Activated CD4-positive, alpha-beta T cell treated with anti-CD3 and anti-CD28 coated beads for 24 hours (primary cell): ENCODE data around the gene ARPC5L.
"Not testable (repeated sequence)": the region's sequence is repeated elsewhere in the genome, so short reads cannot be mapped to it uniquely, and the experiment has no call there.

Experiments used
- DNase-seq, 2 donors: peaks; one replicate each; pipeline ENCODE4 v3.0.0-alpha.2; 2020; ENCODE audit warnings: low read depth in 2 of 2

Gene ARPC5L

DNA sequence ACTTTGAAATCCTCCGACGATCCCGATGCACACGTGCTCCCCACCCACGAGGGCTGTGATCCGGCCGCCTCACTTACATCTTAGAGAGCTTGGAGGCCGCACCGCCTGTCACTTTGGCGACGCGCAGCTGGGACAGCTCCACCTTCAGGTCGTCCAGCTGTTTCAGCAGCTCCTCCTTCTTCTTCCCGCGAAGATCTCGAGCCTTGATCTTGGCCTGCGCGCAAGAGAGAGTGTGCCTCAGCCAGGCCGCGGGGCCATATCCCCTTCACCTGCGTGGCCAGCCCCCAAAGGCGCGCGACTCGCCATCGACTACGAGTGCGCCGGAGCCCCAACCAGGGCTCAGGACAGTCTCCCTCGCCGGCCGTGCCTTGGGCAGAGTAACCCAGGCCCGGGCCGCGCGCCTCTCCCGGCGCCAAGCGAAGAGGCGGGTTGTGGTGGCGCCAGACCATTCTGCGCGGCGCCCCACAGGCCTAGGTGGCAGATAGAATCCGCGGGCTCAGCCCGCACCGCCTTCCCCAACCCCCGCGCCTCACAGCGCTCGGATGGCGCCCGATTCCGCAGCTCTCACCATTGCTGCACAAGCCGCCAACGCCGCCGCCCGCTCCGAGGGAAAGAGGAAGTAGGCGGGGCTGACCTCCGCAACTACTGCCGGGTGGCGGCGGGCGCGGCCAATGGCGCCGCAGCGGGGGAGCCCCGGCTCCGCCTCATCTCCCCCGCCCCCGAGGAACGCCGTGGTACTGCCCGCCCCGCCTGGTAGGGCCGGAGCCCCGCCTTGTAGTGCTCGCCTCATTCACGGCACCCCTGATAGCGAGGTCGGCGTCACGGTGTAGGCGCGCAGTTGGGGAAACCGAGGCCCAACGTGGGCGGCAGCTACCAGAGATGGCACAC is at the start of gene ARPC5L, which contains the start of gene RPL35:
Gene ARPC5L (plus strand): TSS at position 789 of the 888 bp plus-strand sequence. CDS start 7,161 bp downstream, outside the sequence.
Gene RPL35 (minus strand): TSS at position 616 of the 888 bp plus-strand sequence. CDS start 45 bp downstream, at position 571.
- peak; percentile 92 for DNase-seq

DNA sequence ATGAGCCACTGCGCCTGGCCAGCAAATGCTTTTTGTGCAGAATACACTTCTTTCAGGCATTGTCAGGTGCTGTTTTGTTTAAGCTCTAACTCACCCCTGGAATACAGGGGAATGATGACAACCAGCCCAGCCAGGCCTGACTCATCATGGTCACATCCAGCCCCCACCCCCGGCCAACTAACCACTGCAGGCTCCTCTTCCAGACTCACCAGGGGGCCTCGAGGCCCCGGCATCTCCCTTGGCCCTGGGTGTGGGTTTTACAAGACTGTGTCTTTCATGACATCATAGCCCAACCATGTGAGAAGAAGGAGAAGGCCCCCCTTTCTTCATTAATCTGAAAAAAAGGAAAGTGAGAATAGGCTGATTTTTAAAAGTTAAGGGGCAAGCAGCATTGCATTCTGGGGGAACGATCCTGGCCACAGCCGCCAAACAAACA is 49.5 kb upstream of the ARPC5L start:
- no peak for DNase-seq

DNA sequence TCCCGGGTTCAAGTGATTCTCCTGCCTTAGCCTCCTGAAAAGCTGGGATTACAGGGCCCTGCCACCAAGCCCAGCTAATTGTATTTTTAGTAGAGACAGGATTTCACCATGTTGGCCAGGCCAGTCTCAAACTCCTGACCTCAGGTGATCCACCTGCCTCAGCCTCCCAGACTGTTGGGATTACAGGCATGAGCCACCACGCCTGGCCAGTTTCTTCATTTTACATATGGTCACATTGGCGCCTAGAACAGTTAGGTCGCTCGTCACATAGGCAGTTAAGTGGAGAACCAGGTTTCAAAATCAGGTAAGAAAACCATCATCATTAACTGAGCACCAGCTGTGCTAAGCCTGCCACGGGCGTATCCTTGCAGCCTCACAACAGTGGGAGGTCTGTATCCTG is 48.9 kb upstream of the ARPC5L start:
- DNase-seq = no peak

DNA sequence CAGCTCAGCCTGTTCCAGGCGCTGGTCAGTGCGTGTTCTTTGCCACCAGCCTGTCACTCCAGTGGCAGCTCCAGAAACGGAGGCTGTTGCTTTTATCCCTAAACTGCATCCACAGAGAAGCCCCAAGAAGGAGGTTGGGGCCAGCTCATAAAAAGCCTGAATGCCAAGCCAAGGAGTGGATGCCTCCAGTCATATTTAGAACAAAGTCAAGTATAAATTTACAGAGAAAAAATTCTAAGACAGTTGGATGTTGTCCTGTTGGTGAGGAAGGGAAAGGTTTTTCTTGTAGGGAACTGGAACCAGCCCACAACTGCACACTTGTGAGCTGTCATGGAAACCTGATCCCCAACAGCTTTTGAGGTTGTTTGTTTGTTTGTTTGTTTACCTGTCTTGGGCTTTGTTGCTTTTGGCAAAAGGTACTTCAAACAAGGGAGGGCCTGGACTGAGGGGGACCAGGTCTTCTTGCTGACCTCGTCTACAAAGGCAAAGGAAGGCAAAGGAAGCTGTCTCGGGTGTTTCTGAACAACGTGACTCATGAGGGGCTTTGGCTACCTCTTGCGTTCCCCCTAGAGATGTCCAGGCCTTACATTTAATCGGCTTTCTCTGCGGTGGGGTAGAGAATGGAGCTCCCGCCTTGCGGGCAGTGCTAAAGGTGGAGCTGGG is 48.3 kb upstream of the ARPC5L start:
- DNase-seq = no peak

DNA sequence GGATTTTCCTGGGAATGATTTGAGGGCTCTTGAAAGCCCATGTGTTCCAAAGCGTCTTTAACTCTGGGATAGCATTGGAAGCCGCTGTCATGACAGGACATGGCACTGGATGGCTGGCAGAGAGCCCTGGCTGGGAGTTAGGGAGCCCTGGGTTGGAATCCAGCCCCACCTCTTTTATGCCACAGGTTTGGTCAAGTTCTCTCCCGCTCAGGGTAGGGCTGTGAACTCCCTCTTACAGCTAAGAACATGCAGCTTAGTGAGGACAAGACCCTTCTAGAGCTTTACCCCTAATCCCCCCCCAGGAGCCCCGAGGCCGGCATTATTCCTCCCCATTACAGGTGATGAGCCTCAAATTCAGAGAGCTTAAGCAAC is 47.8 kb upstream of the ARPC5L start:
- DNase-seq = no peak

DNA sequence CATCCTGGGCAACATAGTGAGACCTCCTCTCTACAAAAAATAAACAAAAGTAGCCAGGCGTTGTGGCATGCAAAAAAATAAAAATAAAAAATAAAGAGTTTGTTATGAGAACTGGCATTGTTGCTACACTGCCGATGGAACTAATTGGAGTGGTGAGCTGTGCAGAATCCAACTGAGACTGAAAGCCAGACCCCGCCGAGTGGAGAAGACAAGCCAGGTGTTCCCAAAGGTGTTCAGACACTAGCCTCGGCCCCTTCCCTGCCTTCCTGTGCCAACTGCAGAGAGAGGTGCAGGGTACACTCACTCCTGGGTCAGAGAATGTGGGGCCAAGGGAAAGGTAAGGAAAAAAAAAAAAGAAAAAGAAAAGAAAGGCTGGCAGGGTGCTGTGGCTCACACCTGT is 46.3 kb upstream of the ARPC5L start:
- no peak for DNase-seq

DNA sequence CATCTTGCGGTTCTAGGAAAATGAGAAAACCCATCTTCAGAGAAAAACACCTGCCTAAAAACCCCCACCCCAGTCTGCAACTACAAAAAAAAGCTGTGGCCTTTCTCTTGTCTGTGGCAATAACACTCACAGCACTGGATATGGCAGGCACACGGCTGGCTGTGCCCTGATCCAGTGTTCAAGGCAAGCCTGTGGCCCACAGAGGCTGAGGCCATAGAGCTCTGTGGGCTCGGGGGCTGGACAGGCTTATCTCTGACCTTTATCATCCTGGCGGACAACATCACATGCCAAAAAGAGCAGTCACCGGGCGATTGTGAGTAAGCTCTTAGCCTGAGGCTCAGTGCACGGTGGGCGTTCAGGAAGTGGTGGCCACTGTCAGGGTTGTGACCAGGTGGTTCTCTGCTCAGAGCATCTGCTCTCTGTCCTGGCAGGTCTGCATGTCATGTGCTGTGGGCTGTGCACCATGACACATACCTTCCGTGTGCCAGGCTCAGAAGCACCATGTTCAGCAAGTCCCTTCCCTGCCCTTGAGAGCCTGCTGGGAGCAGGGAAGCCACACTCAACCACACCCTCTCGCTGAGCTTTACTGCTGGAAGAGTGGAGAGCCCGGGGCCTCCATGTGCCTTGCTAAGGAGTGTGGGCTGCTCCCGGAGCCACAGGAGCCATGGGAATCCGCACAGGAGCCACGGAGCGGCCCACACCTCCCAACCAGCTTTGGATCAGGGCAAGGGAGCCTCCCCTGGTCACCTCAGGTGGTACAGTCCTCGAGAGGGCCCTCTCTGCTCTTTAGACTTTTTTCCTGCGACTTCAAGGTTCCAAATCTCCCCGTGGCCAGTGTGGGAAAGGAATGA is 43.3 kb upstream of the ARPC5L start:
- DNase-seq = no peak

DNA sequence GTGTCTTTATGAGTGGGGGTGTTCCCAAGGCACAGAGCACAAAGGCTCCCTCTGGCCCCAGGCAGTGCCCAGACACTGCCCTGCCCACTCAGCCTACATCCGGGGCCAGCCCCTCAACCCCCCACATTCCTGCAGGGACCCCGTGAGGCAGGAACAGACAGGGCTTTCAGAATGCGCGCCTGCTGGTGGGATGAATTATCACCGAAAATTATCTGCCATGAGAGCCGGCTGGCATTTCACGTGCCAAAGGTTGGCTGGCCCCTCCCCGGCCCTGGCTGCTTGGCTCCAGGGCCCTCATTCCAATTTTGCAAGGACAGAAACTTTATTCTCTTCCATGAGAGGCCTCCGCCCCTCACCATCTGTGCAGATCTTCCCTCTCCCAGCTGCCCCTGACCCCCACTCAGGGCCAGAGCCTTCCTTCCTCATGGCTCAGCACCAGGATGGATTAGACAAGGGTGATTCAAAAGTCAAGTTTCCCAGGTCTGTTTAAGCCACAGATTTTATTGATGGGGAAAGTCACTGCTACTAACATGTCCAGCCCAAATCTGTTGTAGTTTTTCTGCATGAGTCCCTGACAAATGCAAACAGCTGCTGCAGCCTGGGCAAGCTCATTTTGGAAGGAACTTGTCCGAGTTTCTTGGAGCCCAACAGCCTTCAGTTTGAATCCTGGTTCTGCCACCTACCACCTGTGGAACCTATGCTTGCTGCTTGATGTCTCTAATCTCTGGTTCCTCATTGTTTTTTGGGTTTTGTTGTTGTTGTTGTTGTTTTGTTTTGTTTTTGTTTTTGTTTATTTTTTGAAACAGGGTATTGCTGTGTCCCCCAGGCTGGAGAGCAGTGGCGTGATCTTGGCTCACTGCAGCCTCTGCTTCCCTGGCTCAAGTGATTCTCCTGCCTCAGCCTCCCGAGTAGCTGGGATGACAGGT is 41.0 kb upstream of the ARPC5L start:
- no peak for DNase-seq

DNA sequence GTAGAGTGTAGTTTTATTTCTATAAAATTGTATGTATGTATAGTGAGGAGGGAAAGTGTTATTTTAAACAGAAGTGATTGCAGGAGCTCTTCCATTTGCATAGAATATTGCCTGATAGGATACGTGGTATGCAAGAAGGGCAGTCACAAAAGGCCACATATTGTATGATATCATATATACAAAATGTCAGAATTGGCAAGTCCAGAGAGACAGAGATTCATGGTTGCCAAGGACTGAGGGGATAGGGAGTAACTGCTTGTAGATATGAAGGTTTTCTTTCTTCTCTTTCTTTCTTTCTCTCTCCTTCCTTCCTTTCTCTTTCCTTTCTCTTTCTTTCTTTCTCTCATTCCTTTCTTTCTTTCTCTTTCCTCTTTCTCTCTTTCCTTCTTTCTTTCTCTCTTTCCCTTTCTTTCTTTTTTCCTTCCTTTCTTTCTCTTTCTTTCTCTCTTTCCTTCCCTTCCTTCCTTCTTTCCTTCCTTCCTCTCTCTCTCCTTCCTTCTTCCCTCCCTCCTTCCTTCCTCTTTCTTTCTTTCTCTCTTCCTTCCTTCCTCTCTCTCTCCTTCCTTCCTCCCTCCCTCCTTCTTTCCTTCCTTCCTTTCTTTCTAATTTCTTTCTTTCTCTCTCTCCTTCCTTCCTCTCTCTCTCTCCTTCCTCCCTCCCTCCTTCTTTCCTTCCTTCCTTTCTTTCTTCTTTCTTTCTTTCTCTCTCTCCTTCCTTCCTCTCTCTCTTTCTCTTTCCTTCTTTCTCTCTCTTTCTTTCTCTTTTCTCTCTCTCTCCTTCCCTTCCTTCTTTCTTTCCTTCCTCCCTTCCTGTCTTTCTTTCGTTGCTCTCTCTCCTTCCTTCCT is 33.2 kb upstream of the ARPC5L start:
- no peak for DNase-seq

DNA sequence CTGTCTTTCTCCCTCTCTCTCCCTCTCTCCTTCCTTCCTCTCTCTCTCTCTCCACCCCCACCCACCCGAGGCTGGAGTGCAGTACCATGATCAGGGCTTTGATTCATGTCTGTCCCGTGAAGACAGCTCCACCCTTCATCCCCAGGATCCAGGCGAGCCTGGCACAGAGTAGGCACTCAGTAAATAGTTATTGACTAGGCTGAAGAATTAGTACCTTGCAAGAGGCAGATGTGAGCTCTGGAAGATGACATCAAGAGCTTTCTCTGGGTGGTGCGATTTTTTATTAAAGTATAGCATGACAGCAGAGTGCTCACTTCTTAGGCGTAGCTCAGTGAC is 32.6 kb upstream of the ARPC5L start:
- DNase-seq = no peak

DNA sequence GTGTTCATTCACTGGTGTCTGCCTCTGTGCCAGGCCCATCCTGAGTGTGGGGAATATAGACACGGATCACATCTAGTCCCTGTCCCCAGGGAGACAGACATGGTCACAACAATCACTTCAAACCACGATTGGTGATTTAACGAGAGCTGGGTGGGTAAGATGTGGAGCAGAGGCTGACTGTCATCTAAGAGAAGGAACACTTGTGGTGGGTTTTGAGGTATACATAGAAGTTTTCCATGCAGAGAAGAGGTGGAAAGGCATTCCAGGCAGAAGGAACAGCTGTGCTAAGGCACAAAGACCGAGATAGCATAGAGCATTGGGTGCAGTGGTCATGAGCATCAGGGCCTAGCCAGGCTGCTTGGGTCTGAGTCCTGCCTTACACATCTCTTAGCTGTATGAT is 31.3 kb upstream of the ARPC5L start:
- no peak for DNase-seq

DNA sequence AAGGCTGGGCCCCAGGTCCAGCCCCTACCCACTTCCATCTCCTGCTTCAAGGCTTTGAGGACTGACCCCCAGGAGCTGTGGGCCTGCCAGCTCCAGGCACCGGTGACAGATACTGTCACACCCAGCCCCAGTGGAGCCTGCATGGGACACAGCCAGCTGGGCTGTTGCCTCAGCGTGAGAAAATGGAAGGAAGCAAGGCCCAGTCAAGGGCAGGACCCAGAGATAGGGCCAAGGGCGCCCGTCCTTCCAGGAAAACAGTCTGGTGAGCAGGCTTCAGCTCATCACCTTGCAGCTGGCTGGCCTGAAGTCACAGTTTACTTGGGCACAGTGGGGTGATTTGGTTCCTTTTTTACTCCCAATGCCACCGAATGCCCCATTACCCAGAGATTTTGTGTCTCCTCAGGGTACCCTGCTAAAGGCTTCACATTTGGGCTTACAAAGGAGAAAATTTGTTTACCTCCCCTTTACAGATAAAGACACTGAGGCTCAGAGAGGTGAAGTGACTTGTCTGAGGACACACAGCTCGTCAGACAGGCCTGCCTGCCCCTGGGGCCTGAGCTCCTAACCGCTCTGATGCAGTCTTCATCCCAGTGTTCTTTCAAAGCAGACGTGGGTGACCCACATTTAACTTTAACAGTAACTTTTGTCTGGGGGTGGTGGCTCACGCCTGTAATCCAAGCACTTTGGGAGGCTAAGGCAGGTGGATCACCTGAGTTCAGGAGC is 30.1 kb upstream of the ARPC5L start:
- no peak for DNase-seq

DNA sequence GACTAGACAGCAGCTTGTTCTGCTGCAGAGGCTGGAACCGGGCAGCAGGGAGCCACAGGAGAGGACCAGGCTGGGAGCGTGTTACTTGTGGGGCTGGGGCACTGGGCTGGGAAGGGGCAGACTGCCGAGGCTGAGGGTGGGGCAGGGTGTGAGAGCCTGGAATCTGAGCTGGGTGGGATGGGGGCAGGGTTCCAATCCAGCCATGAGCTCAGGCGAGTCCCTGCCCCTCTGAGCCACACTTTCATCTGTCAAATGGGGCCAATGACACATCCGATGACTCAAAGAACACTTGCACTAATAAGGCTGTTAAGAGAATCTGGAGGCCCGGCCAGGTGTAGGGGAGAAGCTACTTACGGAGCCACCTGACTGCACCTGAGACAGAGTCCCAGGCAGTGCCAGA is 27.3 kb upstream of the ARPC5L start:
- DNase-seq = no peak

DNA sequence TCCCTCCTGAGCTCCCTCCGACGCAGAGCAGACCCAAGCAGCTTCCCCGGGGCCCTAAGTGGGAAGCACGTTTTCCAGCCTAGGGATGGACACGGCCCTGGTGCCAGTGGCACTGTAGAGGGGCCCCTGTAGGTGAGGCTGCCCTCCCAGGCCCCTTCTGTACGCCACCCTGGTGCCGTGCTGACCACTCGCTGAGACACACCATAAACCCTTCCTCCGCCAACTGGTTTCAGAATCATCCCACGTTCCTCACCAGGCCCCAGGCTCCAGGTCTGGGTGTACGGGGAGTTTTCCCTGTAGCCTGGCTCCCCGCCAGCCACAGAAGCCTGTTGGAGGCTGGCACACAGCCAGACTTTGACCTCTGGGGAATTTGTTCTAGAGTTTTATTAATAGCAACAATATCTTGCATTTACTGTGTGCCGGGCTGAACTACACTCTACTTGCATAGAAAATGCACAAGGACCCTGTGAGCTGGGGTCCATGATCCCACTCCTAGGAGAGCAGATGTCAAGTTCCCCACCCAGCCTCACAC is 26.8 kb upstream of the ARPC5L start:
- DNase-seq = no peak

DNA sequence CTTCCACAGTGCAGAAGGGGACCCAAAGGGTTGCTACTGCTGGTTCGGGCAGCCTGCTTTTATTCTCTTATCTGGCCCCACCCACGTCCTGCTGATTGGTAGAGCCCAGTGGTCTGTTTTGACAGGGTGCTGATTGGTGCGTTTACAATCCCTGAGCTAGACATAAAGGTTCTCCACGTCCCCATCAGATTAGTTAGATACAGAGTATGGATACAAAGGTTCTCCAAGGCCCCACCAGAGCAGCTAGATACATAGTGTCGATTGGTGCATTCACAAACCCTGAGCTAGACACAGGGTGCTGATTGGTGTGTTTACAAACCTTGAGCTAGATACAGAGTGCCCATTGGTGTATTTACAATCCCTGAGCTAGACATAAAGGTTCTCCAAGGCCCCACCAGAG is 23.8 kb upstream of the ARPC5L start:
- not testable (repeated sequence) for DNase-seq

DNA sequence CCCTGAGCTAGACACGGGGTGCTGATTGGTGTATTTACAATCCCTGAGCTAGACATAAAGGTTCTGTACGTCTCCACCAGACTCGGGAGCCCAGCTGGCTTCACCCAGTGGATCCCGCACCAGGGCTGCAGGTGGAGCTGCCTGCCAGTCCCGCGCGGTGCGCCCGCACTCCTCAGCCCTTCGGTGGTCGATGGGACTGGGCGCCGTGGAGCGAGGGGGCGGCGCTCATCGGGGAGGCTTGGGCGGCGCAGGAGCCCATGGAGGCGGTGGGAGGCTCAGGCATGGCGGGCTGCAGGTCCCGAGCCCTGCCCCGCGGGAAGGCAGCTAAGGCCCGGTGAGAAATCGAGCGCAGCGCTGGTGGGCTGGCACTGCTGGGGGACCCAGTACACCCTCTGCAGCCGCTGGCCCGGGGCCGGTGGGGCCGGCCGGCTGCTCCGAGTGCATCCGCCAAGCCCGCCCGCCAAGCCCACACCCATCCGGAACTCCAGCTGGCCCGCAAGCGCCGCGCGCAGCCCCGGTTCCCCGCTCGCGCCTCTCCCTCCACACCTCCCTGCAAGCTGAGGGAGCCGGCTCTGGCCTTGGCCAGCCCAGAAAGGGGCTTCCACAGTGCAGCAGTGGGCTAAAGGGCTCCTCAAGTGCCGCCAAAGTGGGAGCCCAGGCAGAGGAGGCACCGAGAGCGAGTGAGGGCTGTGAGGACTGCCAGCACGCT is 23.2 kb upstream of the ARPC5L start:
- not testable (repeated sequence) for DNase-seq

DNA sequence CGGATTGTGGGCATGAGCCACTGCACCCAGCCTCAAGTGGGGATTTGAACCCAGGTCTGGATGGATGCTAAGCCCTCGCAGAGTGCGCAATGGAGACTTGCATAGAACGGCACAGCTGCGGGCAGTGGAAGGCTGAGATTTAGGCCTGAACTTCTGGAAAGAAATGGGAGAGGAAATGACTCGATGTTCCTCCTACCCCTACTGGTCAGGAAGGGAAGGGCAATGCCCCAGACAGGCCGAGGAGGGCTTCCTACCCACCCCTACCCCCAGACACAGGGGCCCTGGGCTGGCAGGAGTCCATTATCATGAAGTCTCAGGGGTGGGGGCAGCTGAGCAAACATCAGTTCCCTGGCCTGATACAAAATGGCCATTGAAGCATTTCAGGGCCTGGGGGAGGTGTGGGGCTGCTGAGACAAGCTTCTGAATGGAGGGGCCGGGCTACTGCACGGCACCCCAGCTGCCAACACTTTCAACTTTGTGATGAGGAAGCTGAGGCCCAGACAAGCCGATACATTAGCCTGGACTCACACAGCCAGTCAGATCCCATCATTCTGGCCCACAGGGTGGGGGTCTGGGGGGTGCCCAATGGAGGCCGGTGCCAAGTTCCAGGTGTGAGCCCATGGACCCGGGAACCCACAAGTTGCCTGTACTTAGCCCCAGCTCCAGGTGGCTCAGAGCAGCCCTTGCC is 22.2 kb upstream of the ARPC5L start:
- no peak for DNase-seq

DNA sequence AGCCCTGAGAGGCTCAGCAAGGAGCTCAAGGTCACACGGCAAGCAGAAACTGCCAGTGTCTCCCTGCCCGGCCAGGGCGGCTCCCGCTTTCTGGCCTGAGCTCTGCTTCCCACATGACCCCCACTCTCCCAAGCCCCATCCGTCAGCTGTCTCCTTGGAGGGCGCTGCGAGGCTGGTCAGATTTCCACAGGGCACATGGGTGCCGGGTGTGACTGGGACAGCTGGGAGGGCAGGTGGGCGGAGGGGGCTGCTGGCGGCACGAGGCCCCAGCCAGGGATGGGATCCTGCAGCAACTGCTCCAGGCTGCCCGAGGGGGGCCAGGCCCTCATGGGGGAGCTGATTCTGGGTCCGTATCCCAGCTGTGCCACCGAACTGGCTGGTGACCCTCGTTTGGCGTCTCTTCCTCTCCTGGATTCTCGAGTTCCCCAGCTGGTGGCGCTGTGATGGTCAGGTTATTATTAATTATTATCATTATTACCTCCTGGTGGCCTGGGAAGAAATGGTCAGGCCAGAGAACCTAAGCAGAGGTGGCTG is 21.6 kb upstream of the ARPC5L start:
- DNase-seq = no peak
